Caco-2 (cell line): ENCODE measurements around the gene NDST1. TPM values are rescaled to one million over a fixed set of nuclear protein-coding genes. Genes with fewer than 3 reads are reported as not detected.
A peak's percentile ranks its signal among the peaks of the same experiment; 100 is the strongest.

ENCODE experiments used
- BruUV-seq: library from RNA; stranded (reverse); fragments of 400-500 nt; replicated peaks from 2 replicates; lab custom pipeline; 2021; lab: Mats Ljungman, UMichigan
- CTCF ChIA-PET: fragments of 300-600 bp; sonication (Branson Sonifier 250); formaldehyde crosslinking; loops from one replicate; lab custom pipeline; 2022; ENCODE audit warnings: antibody characterized with exemption; lab: Charles Lee
- POLR2A ChIA-PET: fragments of 300-600 bp; sonication (Branson Sonifier 250); formaldehyde crosslinking; loops from one replicate; lab custom pipeline; 2022; ENCODE audit warnings: antibody characterized with exemption; lab: Charles Lee
- DNase-seq, 2 experiments: peaks; one replicate each; pipeline versions ENCODE4 v3.0.0 to v3.0.0-alpha.2; 2020 to 2022
- H3K27me3 ChIP-seq: replicated peaks from 2 replicates; pipeline ENCODE4 v1.6.0; 2011; ENCODE audit warnings: low read length; ENCODE audit not compliant: control insufficient read depth, insufficient read depth
- H3K36me3 ChIP-seq: 2 replicates; pipeline ENCODE4 v1.5.1; 2011; ENCODE audit warnings: low read length; ENCODE audit not compliant: control insufficient read depth, insufficient read depth
- H3K4me1 ChIP-seq: fragments of 250-450 bp; sonication (Bioruptor Pico); 2 replicates; pipeline ENCODE4 v1.5.1; 2020; ENCODE audit warnings: mild to moderate bottlenecking
- H3K4me3 ChIP-seq: 2 replicates; pipeline ENCODE4 v1.5.1; 2011; ENCODE audit warnings: low read depth, mild to moderate bottlenecking, control low read depth, low read length
- H3K9me3 ChIP-seq: fragments of 250-450 bp; sonication (Bioruptor Pico); 2 replicates; pipeline ENCODE4 v1.5.1; 2020; ENCODE audit warnings: mild to moderate bottlenecking, moderate library complexity
- H3K27ac Mint-ChIP-seq: one replicate; pipeline ENCODE4 v1.8.0; 2022; ENCODE audit warnings: mixed read lengths; ENCODE audit not compliant: unreplicated experiment
- H3K27me3 Mint-ChIP-seq: one replicate; pipeline ENCODE4 v1.8.0; 2022; ENCODE audit warnings: mixed read lengths; ENCODE audit not compliant: insufficient read depth, unreplicated experiment
- H3K36me3 Mint-ChIP-seq: one replicate; pipeline ENCODE4 v1.8.0; 2022; ENCODE audit warnings: mild to moderate bottlenecking, mixed read lengths; ENCODE audit not compliant: insufficient read depth, unreplicated experiment
- H3K4me1 Mint-ChIP-seq: one replicate; pipeline ENCODE4 v1.8.0; 2022; ENCODE audit warnings: low read depth, mixed read lengths; ENCODE audit not compliant: unreplicated experiment
- H3K4me3 Mint-ChIP-seq: one replicate; pipeline ENCODE4 v1.8.0; 2022; ENCODE audit warnings: mild to moderate bottlenecking, moderate library complexity, mixed read lengths; ENCODE audit not compliant: unreplicated experiment
- H3K9me3 Mint-ChIP-seq: one replicate; pipeline ENCODE4 v1.8.0; 2022; ENCODE audit warnings: mixed read lengths; ENCODE audit not compliant: unreplicated experiment
- intact Hi-C: fragments of 100-400 bp; cut with micrococcal nuclease; formaldehyde crosslinking; loops from one replicate; pipeline ENCODE4 v1.10.0; 2022; ENCODE audit not compliant: unreplicated experiment
- total RNA-seq: library from RNA; stranded (reverse); gene quantifications from 2 replicates; pipeline ENCODE4 v1.2.3, GENCODE V29; 2022
- TF ChIP-seq, protein P1 (sequence below), 2 experiments: fragments of 200-600 bp in 1 of 2; IDR thresholded peaks; 1 replicate in 1 of 2; 2 replicates in 1 of 2; pipeline versions ENCODE4 v1.5.1 to v1.8.0; 2011 to 2022; ENCODE audit warnings: antibody characterized with exemption in 1 of 2, control low read depth in 1 of 2, inconsistent platforms in 1 of 2, low read depth in 1 of 2, low read length in 1 of 2, mild to moderate bottlenecking in 1 of 2, moderate library complexity in 1 of 2; ENCODE audit not compliant: insufficient read depth in 1 of 2, severe bottlenecking in 1 of 2, unreplicated experiment in 1 of 2

Gene NDST1
- total RNA-seq, 1 experiment from 2014 or later = 110 TPM

GRCh38 chr5:150496534-150496933 is 11.4 kb upstream of the NDST1 start:
- DNase-seq = no peak
- no TSS peak for BruUV-seq
- H3K4me1 ChIP-seq = peaks cover 42% of the 10 kb centered on the region
- peaks cover 3% of the 10 kb centered on the region; the same call in 1 of the 2 replicates for H3K36me3 ChIP-seq
- Mint-ChIP-seq H3K9me3 (no peaks in the 10 kb centered on the region), H3K4me1 (peaks cover 43% of the 10 kb centered on the region), H3K4me3 (no peak overlapping the region), H3K36me3 (peaks cover 52% of the 10 kb centered on the region), H3K27me3 (no peaks in the 10 kb centered on the region), H3K27ac (no peak overlapping the region)
- ChIA-PET CTCF (no interaction called here), POLR2A (no interaction called here)
- intact Hi-C loops = no loop called here
- TF ChIP-seq, protein P1, sequence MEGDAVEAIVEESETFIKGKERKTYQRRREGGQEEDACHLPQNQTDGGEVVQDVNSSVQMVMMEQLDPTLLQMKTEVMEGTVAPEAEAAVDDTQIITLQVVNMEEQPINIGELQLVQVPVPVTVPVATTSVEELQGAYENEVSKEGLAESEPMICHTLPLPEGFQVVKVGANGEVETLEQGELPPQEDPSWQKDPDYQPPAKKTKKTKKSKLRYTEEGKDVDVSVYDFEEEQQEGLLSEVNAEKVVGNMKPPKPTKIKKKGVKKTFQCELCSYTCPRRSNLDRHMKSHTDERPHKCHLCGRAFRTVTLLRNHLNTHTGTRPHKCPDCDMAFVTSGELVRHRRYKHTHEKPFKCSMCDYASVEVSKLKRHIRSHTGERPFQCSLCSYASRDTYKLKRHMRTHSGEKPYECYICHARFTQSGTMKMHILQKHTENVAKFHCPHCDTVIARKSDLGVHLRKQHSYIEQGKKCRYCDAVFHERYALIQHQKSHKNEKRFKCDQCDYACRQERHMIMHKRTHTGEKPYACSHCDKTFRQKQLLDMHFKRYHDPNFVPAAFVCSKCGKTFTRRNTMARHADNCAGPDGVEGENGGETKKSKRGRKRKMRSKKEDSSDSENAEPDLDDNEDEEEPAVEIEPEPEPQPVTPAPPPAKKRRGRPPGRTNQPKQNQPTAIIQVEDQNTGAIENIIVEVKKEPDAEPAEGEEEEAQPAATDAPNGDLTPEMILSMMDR (IDR thresholded peaks at IDR 0.05; ENCODE audit: insufficient read depth in 1 of 2, low read depth in 1 of 2, low read length in 1 of 2, severe bottlenecking in 1 of 2, unreplicated experiment in 1 of 2) = no peak
- H3K4me3 ChIP-seq = no peak overlapping the region
- no peaks in the 10 kb centered on the region for H3K9me3 ChIP-seq
- no peaks in the 10 kb centered on the region for H3K27me3 ChIP-seq

DNA sequence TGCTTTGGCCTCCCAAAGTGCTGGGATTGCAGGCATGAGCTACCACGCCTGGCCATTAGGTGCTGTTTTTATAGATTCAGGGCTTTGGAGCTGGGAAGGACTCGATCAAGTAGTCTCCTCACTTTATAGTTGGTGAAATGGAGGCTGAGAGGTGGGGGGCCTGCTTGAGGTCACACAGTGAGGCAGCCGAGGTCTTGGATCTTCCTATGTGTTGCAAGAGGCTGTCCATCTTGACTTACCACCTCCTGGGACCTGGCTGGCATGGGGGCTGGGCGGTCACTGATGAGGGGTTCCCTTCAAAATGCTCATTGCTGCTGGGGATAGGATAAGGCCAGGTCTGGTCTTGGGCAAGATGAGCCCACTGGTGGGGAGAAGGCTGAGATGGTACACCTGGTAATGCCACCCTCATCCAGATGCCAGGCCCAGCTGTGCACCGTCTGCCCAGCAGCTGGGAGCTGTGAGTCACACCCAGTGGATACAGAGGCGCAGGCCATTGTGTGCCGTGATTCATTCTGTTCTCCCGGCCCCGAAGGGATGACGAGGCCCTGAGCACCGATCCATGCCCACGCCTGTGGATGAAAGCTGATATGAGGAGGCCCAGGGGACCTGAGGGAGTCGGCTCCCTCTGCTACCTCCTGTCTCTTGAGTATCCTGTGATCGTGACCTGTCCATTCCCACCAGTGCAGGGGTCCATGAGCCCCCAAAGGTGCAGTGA is 10.5 kb upstream of the NDST1 start:
- H3K27me3 Mint-ChIP-seq = no peaks in the 10 kb centered on the region
- BruUV-seq = no TSS peak
- intact Hi-C loops = no loop called here
- H3K36me3 ChIP-seq = peaks cover 3% of the 10 kb centered on the region; the same call in 1 of the 2 replicates
- DNase-seq = no peak
- H3K27ac Mint-ChIP-seq = peak overlapping the region; percentile 1
- H3K4me1 Mint-ChIP-seq = peaks cover 43% of the 10 kb centered on the region
- CTCF ChIA-PET = no interaction called here
- no peaks in the 10 kb centered on the region for H3K9me3 Mint-ChIP-seq
- no peaks in the 10 kb centered on the region for H3K9me3 ChIP-seq
- no peak overlapping the region for H3K4me3 Mint-ChIP-seq
- no peak overlapping the region for H3K4me3 ChIP-seq
- TF ChIP-seq, protein P1 (IDR thresholded peaks at IDR 0.05; ENCODE audit: insufficient read depth in 1 of 2, low read depth in 1 of 2, low read length in 1 of 2, severe bottlenecking in 1 of 2, unreplicated experiment in 1 of 2) = no peak
- POLR2A ChIA-PET = no interaction called here
- no peaks in the 10 kb centered on the region for H3K27me3 ChIP-seq
- H3K4me1 ChIP-seq = peaks cover 41% of the 10 kb centered on the region
- H3K36me3 Mint-ChIP-seq = peaks cover 53% of the 10 kb centered on the region

DNA sequence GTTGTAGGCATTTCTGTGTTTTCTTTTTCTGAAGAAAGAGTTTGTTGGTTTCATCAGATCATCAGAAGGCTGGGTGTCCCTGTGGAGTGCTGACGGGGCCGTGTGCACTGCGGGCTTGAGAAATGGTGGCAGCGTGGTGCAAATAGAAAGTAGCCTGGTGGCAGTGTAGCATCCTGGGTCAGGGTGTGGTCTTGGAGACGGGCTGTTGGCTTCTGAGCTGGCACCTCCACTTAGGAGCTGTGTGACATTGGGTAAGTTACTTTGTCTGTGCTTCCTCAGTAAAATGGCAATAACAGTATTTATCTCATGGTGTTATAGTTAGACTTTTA is 10.0 kb upstream of the NDST1 start:
- Mint-ChIP-seq H3K4me3 (no peak overlapping the region), H3K9me3 (no peaks in the 10 kb centered on the region), H3K4me1 (peaks cover 42% of the 10 kb centered on the region), H3K36me3 (peaks cover 53% of the 10 kb centered on the region), H3K27ac (peak overlapping the region; percentile 1), H3K27me3 (no peaks in the 10 kb centered on the region)
- ChIA-PET CTCF (interaction anchor here (0.6 kb wide), 1 partner anchor 45 kb away, joined by 4 read pairs; no protein-coding TSS in a partner anchor), POLR2A (no interaction called here)
- DNase-seq = no peak
- TF ChIP-seq, protein P1 (IDR thresholded peaks at IDR 0.05; ENCODE audit: insufficient read depth in 1 of 2, low read depth in 1 of 2, low read length in 1 of 2, severe bottlenecking in 1 of 2, unreplicated experiment in 1 of 2) = no peak
- Histone ChIP-seq H3K27me3 (no peaks in the 10 kb centered on the region), H3K36me3 (peaks cover 3% of the 10 kb centered on the region; the same call in 1 of the 2 replicates), H3K9me3 (no peaks in the 10 kb centered on the region), H3K4me1 (peaks cover 41% of the 10 kb centered on the region), H3K4me3 (no peak overlapping the region)
- BruUV-seq = no TSS peak
- intact Hi-C loops = loop anchor here (2.0 kb wide), 1 partner anchor 15 kb away; no protein-coding TSS in a partner anchor
